ENCODE results near the gene BDH1.

DNA sequence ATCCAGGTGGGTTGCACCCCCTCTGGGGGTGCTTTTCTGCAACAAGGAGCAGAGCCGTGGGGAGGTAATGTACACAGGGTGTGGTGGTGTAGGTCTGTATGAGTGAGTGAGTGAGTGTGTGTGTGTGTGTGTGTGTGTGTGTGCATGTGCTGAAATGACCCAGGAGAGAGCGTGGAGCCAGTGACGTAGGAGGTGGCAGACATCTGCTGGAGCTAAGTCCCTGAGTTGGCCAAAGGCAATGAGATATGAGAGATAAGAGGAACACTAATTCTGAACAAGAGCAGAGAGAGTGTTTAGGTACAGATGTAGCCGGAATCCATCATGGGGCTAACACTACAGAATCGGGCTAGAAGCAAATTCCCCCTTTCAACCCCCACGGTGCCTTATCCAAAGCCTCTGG, 27.6 kb downstream of the BDH1 start:
- no peak for TF ChIP-seq EZH2 (IDR thresholded peaks at IDR 0.05; ENCODE audit: low read length)
- TF ChIP-seq, protein P1, sequence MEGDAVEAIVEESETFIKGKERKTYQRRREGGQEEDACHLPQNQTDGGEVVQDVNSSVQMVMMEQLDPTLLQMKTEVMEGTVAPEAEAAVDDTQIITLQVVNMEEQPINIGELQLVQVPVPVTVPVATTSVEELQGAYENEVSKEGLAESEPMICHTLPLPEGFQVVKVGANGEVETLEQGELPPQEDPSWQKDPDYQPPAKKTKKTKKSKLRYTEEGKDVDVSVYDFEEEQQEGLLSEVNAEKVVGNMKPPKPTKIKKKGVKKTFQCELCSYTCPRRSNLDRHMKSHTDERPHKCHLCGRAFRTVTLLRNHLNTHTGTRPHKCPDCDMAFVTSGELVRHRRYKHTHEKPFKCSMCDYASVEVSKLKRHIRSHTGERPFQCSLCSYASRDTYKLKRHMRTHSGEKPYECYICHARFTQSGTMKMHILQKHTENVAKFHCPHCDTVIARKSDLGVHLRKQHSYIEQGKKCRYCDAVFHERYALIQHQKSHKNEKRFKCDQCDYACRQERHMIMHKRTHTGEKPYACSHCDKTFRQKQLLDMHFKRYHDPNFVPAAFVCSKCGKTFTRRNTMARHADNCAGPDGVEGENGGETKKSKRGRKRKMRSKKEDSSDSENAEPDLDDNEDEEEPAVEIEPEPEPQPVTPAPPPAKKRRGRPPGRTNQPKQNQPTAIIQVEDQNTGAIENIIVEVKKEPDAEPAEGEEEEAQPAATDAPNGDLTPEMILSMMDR (optimal IDR thresholded peaks at IDR 0.05 in 1 of 3, IDR thresholded peaks at IDR 0.05 in 1 of 3, conservative IDR thresholded peaks at IDR 0.05 in 1 of 3; ENCODE audit: extremely low read depth in 1 of 3, insufficient read depth in 2 of 3, low read length in 3 of 3) = no peak
